Pancreas (tissue), 10 donors: ENCODE results near the gene TPCN2. TPM values are rescaled to one million over a fixed set of nuclear protein-coding genes. Genes with fewer than 3 reads are reported as not detected.
A peak's percentile ranks its signal among the peaks of the same experiment; 100 is the strongest.

Source experiments
- ATAC-seq, 4 donors: fragments of 200-7000 bp; cut with Tn5 transposase; one replicate each; pipeline versions ENCODE4 v1.8.0 to v1.9.1; 2020; ENCODE audit warnings: mild to moderate bottlenecking in 4 of 4, moderate library complexity in 4 of 4
- DNase-seq, 6 donors: peaks; one replicate each; pipeline ENCODE4 v3.0.0-alpha.2; 2020
- FAIRE-seq: peaks from 2 replicates; lab custom pipeline; 2012; peaks lifted over from hg19 to GRCh38; lab: Jason Lieb, UNC
- H3K27ac ChIP-seq, 4 donors: fragments of 200-600 bp; sonication (generic); 1 replicate in 3 of 4; 2 replicates in 1 of 4; pipeline versions ENCODE4 v1.5.0 to v1.8.0; 2020
- H3K27me3 ChIP-seq, 4 donors: fragments of 200-600 bp; one replicate each; pipeline ENCODE4 v1.8.0; 2021
- H3K36me3 ChIP-seq, 3 donors: fragments of 200-600 bp; sonication (generic) in 1 of 3; one replicate each; pipeline versions ENCODE4 v1.5.0 to v1.8.0; 2020 to 2021
- H3K4me1 ChIP-seq, 3 donors: fragments of 200-600 bp; one replicate each; pipeline ENCODE4 v1.8.0; 2021
- H3K4me3 ChIP-seq, 4 donors: fragments of 200-600 bp; sonication (generic) in 2 of 4; one replicate each; pipeline versions ENCODE4 v1.5.0 to v1.8.0; 2020 to 2021
- H3K9me3 ChIP-seq, 4 donors: fragments of 200-600 bp; one replicate each; pipeline ENCODE4 v1.8.0; 2021
- CTCF ChIP-seq, 4 donors: fragments of 200-600 bp; sonication (generic) in 3 of 4; IDR thresholded peaks; one replicate each; pipeline versions ENCODE4 v1.5.0 to v1.8.0; 2021; ENCODE audit warnings: antibody characterized with exemption in 4 of 4
- WGBS, 2 donors: extraction: QIAGEN DNeasy Blood & Tissue Kit; methylation state at CpG; one replicate each; pipeline ENCODE4 v1.1.7; 2013; 5-methylcytosine and 5-hydroxymethylcytosine counted together
- intact Hi-C, 3 donors: fragments of 100-400 bp; cut with DNase I; formaldehyde crosslinking; loops; one replicate each; pipeline versions ENCODE4 v1.11.1 to v1.14.2; 2022
- polyA plus RNA-seq, 2 donors: library from polyadenylated mRNA; stranded (reverse); fragments of 200-250 nt; gene quantifications; one replicate each; pipeline ENCODE4 v1.2.3, GENCODE V29; 2013
- total RNA-seq, 6 donors: library from RNA; stranded (reverse); fragmentation: NEBNext Ultra II Directional in 4 of 6; extraction: Animal tissue kit (Norgen Biotek cat#: 25700) in 4 of 6; gene quantifications; one replicate each; pipeline versions ENCODE4 v1.2.1 to v1.2.4, GENCODE V29; 2021 to 2023
- donor health status: healthy with polysubstance abuse.
- donor health status: DM: no; HTN: no; CAD: no; lungs with moderate emphysema.
- donor health status: DM: no; HTN: no; CAD: no.
- donor health status: control.
- donor health status: control.
- donor health status: Bipolar disorder and iron deficiency.
- donor health status: DM: yes; HTN: yes; CAD: no.
- donor health status: DM: no; HTN: no; CAD: no.
- donor health status: DM: no; HTN: no; CAD: no.
- donor health status: DM: yes; HTN: yes; CAD: no.

The TPCN2 gene
- total and polyA plus RNA-seq, 8 donors, result 5.6 to 13.5 (median 9.9) TPM

DNA sequence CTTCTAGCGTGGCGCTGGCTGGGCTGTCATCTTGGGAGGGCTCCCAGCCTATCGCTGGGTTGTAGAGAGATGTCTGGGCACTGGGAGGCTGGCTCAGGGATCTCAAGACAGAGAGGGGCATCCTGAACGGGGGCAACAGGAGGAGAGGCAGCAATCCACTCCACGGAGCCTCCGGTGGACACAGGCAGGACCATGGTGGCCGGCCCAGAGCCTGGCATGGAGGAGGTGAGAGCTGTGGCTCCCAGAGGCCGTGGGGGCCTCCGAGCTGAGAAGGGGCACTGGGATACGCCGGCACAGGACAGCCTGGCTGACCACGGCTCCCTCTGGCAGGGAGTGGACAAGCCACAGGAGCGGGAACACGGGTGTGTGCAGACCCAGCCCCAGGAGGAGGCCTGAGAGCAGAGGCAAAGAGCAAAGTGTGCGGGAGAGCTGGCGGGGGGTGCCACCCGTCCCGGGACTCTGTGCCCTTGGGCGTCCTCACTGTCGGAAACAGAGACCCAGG lies 44.8 kb upstream of the TPCN2 start:
- no peak overlapping the region for H3K27ac ChIP-seq
- peak in 3 of 6 donors; percentile 9 to 50 (median 49) for DNase-seq
- no peak overlapping the region for H3K4me3 ChIP-seq
- no peaks in the 10 kb centered on the region for H3K27me3 ChIP-seq
- H3K4me1 ChIP-seq, result peaks cover 0 to 3% (median 0%) of the 10 kb centered on the region in 3 donors
- FAIRE-seq, result no peak
- ATAC-seq, result no peak
- H3K36me3 ChIP-seq, result no peaks in the 10 kb centered on the region
- intact Hi-C loops, result no loop called here
- H3K9me3 ChIP-seq, result no peaks in the 10 kb centered on the region
- TF ChIP-seq CTCF (IDR thresholded peaks at IDR 0.05), result no peak
- WGBS, 2 donors, result 65 to 76% methylated on average over 20 of the region's 20 CpGs

DNA sequence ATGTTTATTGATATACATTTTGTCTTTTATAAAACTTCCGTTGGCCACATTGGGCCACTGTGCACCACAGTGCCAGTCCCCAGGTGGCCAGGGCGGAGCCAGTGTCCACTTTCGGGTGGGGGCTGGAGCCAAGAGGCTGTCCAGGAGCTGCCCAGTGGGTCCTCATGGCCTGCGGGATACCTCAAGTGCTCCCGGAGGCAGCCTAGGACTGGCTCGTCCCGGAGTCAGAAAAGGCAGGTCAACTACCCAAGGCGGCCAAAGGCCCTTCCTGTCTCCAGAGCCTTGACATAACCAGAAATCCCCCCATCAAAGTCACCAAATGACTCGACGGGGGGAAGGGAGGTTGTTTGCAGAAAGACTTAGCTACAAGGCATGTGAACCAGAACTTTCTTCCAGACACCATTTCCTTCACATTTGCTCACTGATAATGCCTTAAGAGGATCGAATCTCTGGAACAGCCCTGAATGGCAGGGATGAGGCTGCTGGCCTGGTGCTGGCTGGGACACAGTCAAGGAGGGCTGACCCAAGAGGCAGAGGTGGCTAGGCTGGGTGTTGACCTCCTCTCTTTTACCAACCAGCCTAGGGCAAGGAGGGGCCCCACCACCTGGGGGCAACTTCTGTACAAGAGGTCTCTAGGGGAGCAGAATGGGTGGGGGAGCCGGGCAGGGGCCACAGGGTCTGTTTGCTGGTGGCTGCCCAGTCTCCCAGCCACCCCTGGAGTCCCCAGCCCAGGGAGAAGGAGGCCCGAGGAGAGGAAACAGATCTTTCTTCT lies 44.1 kb upstream of the TPCN2 start:
- 57 to 76% methylated on average over 13 of the region's 13 CpGs for WGBS, 2 donors
- Histone ChIP-seq H3K27ac (no peak overlapping the region), H3K4me1 (peaks cover 0 to 3% (median 0%) of the 10 kb centered on the region in 3 donors), H3K27me3 (no peaks in the 10 kb centered on the region), H3K36me3 (no peaks in the 10 kb centered on the region), H3K4me3 (no peak overlapping the region), H3K9me3 (no peaks in the 10 kb centered on the region)
- TF ChIP-seq CTCF (IDR thresholded peaks at IDR 0.05), result no peak
- DNase-seq (peak in 2 of 6 donors; percentile 8 to 42), FAIRE-seq (no peak), ATAC-seq (no peak)
- intact Hi-C loops, result no loop called here

DNA sequence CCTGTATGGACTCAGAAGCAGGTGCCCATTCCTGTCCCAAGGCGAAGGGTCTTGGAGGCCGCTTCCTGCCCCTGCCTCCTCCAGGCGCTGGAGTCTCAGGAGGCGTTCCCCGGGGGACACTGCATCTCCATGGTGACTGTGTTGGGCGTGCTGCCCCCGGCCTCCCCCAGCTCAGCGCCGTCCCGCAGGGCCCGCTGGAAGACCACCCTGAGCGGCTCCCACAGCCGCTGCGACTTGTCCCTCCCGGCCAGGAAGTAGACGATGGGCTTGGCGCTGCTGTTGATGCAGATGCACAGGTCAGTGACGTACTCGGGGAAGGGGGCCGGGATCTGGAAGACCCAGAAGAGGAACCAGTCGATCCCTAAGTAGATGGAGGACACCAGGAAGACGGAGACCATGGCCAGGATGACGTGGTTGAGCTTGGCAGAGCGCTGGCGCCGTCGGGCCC lies 43.5 kb upstream of the TPCN2 start:
- no peaks in the 10 kb centered on the region for H3K36me3 ChIP-seq
- H3K9me3 ChIP-seq, result no peaks in the 10 kb centered on the region
- H3K4me3 ChIP-seq, result no peak overlapping the region
- intact Hi-C loops, result no loop called here
- 77 to 88% methylated on average over 27 of the region's 27 CpGs for WGBS, 2 donors
- no peaks in the 10 kb centered on the region for H3K27me3 ChIP-seq
- H3K27ac ChIP-seq, result no peak overlapping the region
- no peak for FAIRE-seq
- no peak for TF ChIP-seq CTCF (IDR thresholded peaks at IDR 0.05)
- peaks cover 0 to 3% (median 0%) of the 10 kb centered on the region in 3 donors for H3K4me1 ChIP-seq
- DNase-seq, result peak in 2 of 6 donors; percentile 2 to 40
- ATAC-seq, result no peak

DNA sequence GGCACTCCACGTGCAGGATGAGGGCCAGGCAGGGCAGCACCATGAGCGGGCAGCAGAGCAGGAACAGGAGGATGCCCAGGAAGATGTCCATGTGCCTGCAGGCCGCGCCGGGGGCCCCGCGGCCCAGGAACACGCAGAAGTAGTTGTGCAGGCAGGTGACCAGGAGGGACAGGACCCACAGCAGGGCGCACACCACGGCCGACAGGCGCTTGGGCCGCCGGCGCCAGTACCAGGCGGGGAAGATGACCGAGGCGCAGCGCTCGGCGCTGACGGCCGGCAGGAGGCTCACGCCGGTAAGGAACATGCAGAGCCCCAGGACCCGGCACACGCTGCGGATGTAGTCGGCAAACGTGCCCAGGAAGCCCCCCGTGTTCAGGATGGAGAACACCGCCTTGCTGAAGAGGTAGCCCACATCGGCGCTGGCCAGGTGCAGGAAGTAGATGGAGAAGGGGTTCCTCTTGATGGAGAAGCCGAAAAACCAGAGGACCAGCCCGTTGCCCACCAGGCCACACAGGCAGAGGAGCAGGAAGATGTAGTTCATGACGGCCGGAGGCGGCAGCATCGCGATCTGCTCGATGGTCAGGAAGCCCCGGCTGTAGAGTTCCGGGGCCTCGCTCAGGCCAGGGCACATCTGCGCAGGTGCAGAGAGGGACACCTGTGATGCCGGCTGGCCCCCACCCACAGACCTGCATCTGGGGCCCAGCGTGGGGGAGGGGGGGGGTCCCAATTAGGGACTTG lies 42.9 kb upstream of the TPCN2 start:
- no peak for TF ChIP-seq CTCF (IDR thresholded peaks at IDR 0.05)
- DNase-seq, result peak in 3 of 6 donors; percentile 3 to 50 (median 40)
- Histone ChIP-seq H3K27ac (no peak overlapping the region), H3K4me1 (peaks cover 0 to 3% (median 0%) of the 10 kb centered on the region in 3 donors), H3K36me3 (no peaks in the 10 kb centered on the region), H3K4me3 (no peak overlapping the region), H3K27me3 (no peaks in the 10 kb centered on the region), H3K9me3 (no peaks in the 10 kb centered on the region)
- FAIRE-seq, result no peak
- ATAC-seq, result no peak
- WGBS, 2 donors, result 79% methylated on average over 44 to 48 of the region's 48 CpGs
- intact Hi-C loops, result no loop called here
